ENCODE measurements around the gene TXNRD1.

Gene TXNRD1

GRCh38 chr12:104234926-104235499 is 19.4 kb downstream of the TXNRD1 start:
- no peak overlapping the region for H3K4me3 ChIP-seq (ENCODE audit: control insufficient read depth, low read depth, low read length)
- TF ChIP-seq CTCF (conservative IDR thresholded peaks at IDR 0.05; ENCODE audit: control insufficient read depth, insufficient read depth, low read depth, low read length) = no peak
- DNase-seq (ENCODE audit: low read depth) = no peak

- H3K4me3 ChIP-seq (ENCODE audit: control insufficient read depth, low read depth, low read length) = no peak overlapping the region
- DNase-seq (ENCODE audit: low read depth) = no peak
- no peak for TF ChIP-seq CTCF (conservative IDR thresholded peaks at IDR 0.05; ENCODE audit: control insufficient read depth, insufficient read depth, low read depth, low read length)
Observed at GRCh38 chr12:104237930-104238329, 22.4 kb downstream of the TXNRD1 start.

- no peak overlapping the region for H3K4me3 ChIP-seq (ENCODE audit: control insufficient read depth, low read depth, low read length)
- DNase-seq (ENCODE audit: low read depth) = no peak
- TF ChIP-seq CTCF (conservative IDR thresholded peaks at IDR 0.05; ENCODE audit: control insufficient read depth, insufficient read depth, low read depth, low read length) = no peak
Observed at GRCh38 chr12:104242546-104243206, 27.1 kb downstream of the TXNRD1 start.

- no peak for DNase-seq (ENCODE audit: low read depth)
- TF ChIP-seq CTCF (conservative IDR thresholded peaks at IDR 0.05; ENCODE audit: control insufficient read depth, insufficient read depth, low read depth, low read length) = no peak
Observed at GRCh38 chr12:104243551-104243950, 28.0 kb downstream of the TXNRD1 start.

GRCh38 chr12:104243971-104244370 is 28.4 kb downstream of the TXNRD1 start:
- no peak for TF ChIP-seq CTCF (conservative IDR thresholded peaks at IDR 0.05; ENCODE audit: control insufficient read depth, insufficient read depth, low read depth, low read length)

More at GRCh38 chr12:104243551-104243950, 28.0 kb downstream of the TXNRD1 start:
- no peak overlapping the region for H3K4me3 ChIP-seq (ENCODE audit: control insufficient read depth, low read depth, low read length)

GRCh38 chr12:104247698-104248097 is 32.1 kb downstream of the TXNRD1 start:
- H3K4me3 ChIP-seq (ENCODE audit: control insufficient read depth, low read depth, low read length) = no peak overlapping the region
- no peak for TF ChIP-seq CTCF (conservative IDR thresholded peaks at IDR 0.05; ENCODE audit: control insufficient read depth, insufficient read depth, low read depth, low read length)
- DNase-seq (ENCODE audit: low read depth) = no peak

More at GRCh38 chr12:104243971-104244370, 28.4 kb downstream of the TXNRD1 start:
- no peak overlapping the region for H3K4me3 ChIP-seq (ENCODE audit: control insufficient read depth, low read depth, low read length)
- no peak for DNase-seq (ENCODE audit: low read depth)
